Stimulated activated CD4-positive, alpha-beta T cell treated with anti-CD3 and anti-CD28 coated beads, Interleukin-15, amount 100 ng/mL, for 24 hours (primary cell): ENCODE measurements around the gene ZNF446.
"Not testable (repeated sequence)": the region's sequence is repeated elsewhere in the genome, so short reads cannot be mapped to it uniquely, and the experiment has no call there.

Experiments used
- DNase-seq: peaks from one replicate; pipeline ENCODE4 v3.0.0-alpha.2; 2020

The ZNF446 gene

GRCh38 chr19:58475714-58476497, at the start of gene ZNF446:
ZNF446 (plus strand) TSS chr19:58476352; CDS start chr19:58477219, 867 bp downstream.
- DNase-seq: peak; percentile 97

GRCh38 chr19:58428617-58429016, 47.5 kb upstream of the ZNF446 start:
- no peak for DNase-seq

GRCh38 chr19:58429745-58430144, 46.4 kb upstream of the ZNF446 start:
- DNase-seq: no peak

DNA sequence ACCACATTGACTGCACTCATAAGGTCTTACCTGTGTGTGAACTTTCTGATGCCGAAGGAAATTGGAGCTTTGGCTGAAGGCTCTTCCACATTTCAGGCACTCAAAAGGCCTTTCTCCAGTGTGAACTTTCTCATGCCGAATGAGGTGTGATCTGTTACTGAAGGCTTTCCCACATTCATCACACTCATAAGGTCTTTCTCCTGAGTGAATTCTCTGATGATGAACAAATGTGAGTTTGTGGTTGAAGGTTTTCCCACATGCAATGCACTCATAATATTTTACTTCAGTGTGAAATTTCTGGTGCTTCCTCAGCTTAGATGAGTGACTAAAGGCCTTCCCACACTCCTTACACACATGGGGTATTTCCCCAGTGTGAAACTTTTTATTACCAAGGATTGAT, 41.9 kb upstream of the ZNF446 start:
- DNase-seq: no peak

GRCh38 chr19:58439576-58440554, 36.3 kb upstream of the ZNF446 start, which contains the start of gene ZNF132:
ZNF132 (minus strand) TSS chr19:58440153; CDS start chr19:58439821, 332 bp downstream.
- peak; percentile 96 for DNase-seq

- no peak for DNase-seq
Measured at GRCh38 chr19:58440556-58440955, 35.6 kb upstream of the ZNF446 start.

- not testable (repeated sequence) for DNase-seq
Measured at GRCh38 chr19:58442986-58443385, 33.2 kb upstream of the ZNF446 start.

DNA sequence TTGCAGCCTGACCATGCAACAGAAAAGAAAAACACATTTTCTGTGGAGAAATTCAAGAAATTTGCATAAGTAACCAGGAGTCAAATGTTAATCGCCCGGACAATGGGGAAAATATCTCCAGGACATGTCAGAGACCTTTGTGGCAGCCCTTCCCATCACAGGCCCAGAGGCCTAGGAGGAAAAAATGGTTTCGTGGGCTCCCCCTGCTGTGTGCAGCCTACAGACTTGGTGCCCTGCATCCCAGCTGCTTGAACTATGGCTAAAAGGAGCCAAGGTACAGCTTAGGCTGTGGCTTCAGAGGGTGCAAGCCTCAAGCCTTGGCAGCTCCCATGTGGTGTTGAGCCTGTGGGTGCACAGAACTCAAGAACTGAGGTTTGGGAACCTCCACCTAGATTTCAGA, 27.3 kb upstream of the ZNF446 start:
- DNase-seq: not testable (repeated sequence)

DNA sequence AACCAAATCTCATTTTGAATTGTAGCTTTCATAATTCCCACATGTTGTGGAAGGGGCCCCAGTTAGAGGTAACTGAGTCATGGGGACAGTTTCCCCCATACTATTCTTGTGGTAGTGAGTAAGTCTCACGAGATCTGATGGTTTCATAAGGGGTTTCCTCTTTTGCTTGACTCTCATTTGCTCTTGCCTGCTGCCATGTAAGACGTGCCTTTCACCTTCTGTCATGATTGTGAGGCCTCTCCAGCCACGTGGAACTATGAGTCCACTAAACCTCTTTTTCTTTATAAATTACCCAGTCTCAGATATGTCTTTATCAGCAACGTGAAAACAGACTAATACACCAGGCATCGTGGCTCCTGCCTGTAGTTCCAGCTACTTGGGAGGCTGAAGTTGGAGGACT, 26.2 kb upstream of the ZNF446 start:
- DNase-seq: not testable (repeated sequence)

DNA sequence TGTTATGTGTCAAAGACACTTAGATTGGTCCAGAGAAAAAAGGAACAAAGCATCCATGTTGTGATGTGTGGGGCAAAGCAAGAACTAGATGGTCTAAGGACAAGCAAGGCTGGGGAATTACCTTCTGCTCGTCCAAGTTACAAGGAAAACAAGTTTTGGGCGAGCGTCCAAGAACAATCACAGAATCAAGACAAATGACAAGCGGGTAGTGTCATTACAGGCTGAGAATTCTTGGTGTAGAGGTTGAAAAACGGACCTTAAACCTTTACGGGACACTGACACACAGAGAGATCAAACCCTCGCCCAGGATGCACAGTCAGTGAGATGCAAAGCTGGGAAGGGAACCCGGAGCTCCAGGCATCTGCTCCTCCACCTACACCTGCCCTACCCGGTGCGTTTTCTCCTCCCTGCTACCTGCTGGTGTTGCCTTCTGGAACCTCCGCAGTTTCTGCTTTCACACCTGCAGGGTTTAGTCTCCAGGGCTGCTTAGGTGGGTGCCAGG, 25.2 kb upstream of the ZNF446 start:
- DNase-seq: no peak

DNA sequence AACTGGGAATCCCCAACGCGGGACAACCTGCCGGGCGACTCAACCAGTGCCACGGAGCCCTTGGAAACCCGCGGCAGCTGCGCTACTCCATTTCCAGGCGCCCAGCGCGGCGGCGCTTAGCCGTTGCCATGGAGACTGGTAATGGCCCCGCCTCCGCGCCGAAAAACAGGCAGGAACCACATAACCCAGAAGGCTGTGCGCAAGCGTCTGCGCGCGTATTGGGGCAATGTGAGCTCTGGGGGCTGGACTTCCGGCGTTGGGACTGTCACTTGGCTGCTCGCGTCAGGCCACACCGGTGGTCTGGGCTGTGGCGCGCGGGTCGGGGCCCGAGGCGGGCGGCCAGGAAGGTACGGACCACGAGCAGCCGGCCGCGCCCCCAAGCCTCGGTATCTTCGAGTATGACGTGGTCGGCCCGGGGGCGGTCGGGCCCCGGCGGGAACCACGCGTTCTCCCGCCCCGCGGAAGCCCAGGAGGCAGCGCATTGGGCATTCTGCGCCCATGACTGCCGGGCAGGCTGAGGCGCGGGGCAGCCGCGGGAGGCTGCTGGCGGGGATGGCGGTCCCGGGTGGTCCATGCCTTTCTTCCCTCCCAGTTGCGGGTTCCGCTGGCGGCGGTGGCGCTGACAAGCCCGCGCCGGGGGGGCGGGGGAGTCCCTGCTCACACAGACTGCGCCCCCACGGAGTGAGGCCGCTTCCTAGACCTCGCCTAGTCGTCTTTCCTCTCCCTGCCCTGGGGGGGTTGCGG, 24.6 kb upstream of the ZNF446 start, which contains the start of gene ZNF324B:
ZNF324B (plus strand) TSS at position 265 of the 744 bp plus-strand sequence. CDS start 2,080 bp downstream, outside the sequence.
- peak; percentile 98 for DNase-seq

DNA sequence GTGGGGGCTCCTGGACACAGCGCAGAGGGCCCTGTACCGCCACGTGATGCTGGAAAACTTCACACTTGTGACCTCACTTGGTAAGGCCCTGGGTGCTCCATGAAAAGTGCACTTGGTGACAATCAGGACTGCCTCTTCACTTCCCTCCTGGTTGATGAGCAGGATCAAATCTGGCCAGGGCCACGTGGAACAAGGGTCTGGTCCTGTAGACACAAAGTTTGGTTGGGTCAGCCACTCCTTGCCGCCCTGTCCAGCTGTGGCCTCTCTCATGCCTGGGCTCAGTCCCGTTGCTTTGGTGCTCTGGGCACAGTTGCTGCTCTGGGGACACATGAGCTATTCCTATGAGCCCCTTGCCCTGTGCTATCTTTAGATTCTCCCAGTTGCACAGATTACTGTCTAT, 22.4 kb upstream of the ZNF446 start:
- no peak for DNase-seq

- DNase-seq: no peak
Measured at GRCh38 chr19:58455306-58455705, 20.8 kb upstream of the ZNF446 start.

GRCh38 chr19:58456111-58456510, 20.0 kb upstream of the ZNF446 start:
- DNase-seq: no peak

DNA sequence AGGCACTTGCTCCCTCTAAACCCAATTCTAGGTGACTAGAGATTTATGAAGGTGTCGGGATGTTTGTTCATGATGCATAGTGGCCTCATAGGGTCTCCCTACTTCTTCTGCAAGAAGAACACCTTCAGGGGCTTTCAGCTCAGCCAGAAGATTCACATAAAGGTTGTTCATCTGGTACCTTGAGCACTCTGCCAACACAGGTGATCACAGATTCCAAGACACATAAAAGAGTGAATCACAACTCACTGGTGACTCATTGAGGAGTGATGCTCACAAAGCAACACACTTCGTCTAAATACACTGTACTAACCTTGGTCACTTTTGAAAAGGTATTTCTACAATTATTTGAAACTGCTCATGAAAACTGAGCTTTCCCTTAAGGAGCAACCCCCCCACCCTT, 16.1 kb upstream of the ZNF446 start:
- DNase-seq: no peak

GRCh38 chr19:58466089-58466759, 9.9 kb upstream of the ZNF446 start:
- DNase-seq: no peak

DNA sequence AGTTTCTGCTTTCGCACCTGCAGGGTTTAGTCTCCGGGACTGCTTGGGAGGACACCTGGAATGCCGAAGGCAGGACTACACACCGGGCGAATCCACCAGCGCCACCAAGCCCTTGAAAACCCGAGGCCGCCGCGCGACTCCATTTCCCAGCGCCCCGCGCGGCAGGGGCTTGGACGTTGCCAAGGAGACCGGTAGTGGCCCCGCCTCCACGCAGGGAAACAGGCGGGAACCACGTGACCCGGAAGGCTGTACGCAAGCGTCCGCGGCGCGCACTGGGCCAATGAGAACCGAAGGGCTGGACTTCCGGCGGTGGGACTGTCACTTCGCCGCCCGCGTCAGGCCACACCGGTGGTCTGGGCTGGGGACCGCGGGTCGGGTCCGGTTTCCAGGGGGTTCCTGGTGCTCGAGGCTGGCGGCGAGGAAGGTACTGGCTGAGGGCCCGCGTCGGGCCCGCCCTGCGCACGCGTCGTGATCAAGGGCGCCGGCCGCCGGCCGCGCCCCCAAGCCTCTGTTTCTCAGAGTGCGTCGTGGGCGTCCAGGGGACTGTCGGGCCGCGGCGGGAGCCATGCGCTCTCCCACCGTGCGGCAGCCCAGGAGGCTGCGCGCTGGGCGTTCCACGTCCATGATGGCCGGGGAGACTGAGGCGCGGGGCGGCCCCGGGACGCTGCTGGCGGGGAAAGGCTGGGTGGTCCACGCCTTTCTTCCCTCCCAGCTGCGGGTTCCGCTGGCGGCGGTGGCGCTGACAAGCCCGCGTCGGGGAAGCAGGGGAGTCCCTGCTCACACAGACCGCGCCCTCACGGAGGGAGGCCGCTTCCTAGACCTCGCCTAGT, 9.2 kb upstream of the ZNF446 start, which contains the start of gene ZNF324:
ZNF324 (plus strand) TSS at position 321 of the 830 bp plus-strand sequence. CDS start 2,106 bp downstream, outside the sequence.
- DNase-seq: peak; percentile 99

DNA sequence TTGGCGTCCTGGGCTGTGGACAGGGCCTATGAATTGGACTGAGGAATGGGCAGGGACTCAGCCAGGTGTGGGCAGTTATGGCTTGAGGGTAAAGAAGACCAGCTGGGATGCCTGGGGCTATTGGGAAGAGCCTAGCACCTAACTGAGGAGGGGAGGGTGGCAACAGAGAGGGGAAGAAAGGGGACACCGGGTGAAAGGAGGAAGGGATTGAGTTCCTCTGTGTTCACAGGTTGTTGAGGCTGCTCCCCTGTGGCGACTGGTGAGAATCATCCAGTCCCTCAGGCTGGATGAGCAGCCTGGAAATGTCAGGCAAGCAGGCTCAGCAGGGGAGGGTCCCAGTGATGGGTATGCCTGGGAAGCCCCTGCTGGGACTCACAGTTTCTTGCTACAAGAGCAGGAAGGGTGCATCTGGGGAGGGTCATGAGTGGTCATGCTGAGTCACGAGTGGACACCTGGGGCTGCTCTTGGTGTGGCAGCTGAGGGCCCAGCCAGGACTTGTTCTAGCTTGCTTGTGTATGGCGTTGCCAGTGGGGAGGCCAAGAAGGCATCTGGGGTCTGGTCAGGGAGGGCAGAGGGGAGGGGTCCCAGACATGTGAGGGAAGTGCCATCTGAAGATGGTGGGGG, 7.8 kb upstream of the ZNF446 start:
- DNase-seq: no peak

DNA sequence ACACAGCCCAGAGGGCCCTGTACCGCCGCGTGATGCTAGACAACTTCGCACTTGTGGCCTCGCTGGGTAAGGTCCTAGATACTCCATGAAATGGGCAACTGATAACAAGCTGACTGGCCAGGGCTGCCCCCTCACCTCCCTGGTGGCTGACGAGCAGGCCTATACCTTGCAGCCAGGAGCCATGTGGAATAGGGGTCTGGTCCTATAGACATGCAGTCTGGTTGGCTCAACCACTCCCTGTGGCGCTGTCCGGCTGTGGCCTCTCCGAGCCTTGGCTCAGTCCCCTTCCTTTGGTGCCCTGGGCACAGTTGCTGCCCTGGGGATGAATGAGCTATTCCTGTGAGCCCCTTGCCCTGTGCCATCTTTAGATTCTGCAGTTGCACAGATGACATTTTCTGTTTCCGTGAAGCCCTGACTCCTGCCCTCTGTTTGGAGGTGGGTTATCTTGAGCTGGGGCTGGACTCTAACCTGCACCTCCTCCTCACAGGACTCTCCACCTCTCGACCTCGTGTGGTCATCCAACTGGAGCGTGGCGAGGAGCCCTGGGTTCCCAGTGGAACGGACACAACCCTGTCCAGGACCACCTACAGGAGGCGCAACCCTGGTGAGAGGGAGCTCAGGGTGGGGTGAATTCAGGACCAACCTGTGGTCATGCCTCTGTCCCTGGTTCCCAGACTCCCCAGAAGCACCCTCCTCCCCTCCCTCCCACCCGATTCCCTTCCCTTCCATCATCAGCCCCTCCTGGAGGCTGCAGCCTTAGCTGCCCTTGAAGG, 6.7 kb upstream of the ZNF446 start:
- DNase-seq: no peak
